Thyroid gland (tissue), 4 donors: ENCODE measurements around the gene CHN2.

Experiments
- CTCF ChIP-seq, 6 experiments: fragments of 200-600 bp in 3 of 6; fragments of 450-650 bp in 3 of 6; sonication (generic) in 3 of 6; IDR thresholded peaks; one replicate each; pipeline ENCODE4 v1.5.1; 2016 to 2019; ENCODE audit warnings: antibody characterized with exemption in 6 of 6, mild to moderate bottlenecking in 2 of 6, inconsistent platforms in 1 of 6, moderate library complexity in 1 of 6
- POLR2A ChIP-seq, 2 donors: fragments of 450-650 bp; IDR thresholded peaks; one replicate each; pipeline ENCODE4 v1.6.1; 2017; ENCODE audit warnings: antibody characterized with exemption in 2 of 2, mild to moderate bottlenecking in 2 of 2, moderate library complexity in 1 of 2

GRCh38 chr7:29487424-29487823, 292.8 kb downstream of the CHN2 start:
- TF ChIP-seq POLR2A (IDR thresholded peaks at IDR 0.05): no peak
- no peak for TF ChIP-seq CTCF (IDR thresholded peaks at IDR 0.05)
